HL-60 (cell line): ENCODE results near the gene NEXMIF.
"Not testable (repeated sequence)": the region's sequence is repeated elsewhere in the genome, so short reads cannot be mapped to it uniquely, and the experiment has no call there.

Experiments
- DNase-seq, 2 experiments: peaks; one replicate each; pipeline ENCODE4 v3.0.0-alpha.2; 2010 to 2020; ENCODE audit warnings: low read depth in 1 of 2, low spot score in 1 of 2
- H3K27ac ChIP-seq: fragments of 250-450 bp; sonication (Bioruptor Pico); replicated peaks from 2 replicates; pipeline ENCODE4 v1.5.1; 2020; ENCODE audit warnings: mild to moderate bottlenecking, moderate library complexity
- H3K27me3 ChIP-seq: fragments of 250-450 bp; sonication (Bioruptor Pico); 2 replicates; pipeline ENCODE4 v1.5.1; 2021; ENCODE audit warnings: mild to moderate bottlenecking, moderate library complexity; ENCODE audit not compliant: insufficient read depth, poor library complexity, severe bottlenecking
- H3K4me3 ChIP-seq: replicated peaks from 2 replicates; pipeline ENCODE4 v1.5.1; 2011; ENCODE audit warnings: mild to moderate bottlenecking, control low read depth, low read length; ENCODE audit not compliant: insufficient read depth
- CTCF ChIP-seq: IDR thresholded peaks from one replicate; pipeline ENCODE4 v1.5.1; 2011; ENCODE audit warnings: low read length, control low read depth, inconsistent platforms; ENCODE audit not compliant: insufficient read depth
- GABPA ChIP-seq: IDR thresholded peaks from 2 replicates; pipeline ENCODE4 v1.6.1; 2012; ENCODE audit warnings: low read depth
- POLR2AphosphoS5 ChIP-seq: IDR thresholded peaks from 2 replicates; pipeline ENCODE4 v1.6.1; 2012; ENCODE audit warnings: low read depth
- REST ChIP-seq: IDR thresholded peaks from 2 replicates; pipeline ENCODE4 v1.6.1; 2012; ENCODE audit warnings: low read depth; ENCODE audit not compliant: insufficient replicate concordance
- SPI1 ChIP-seq: IDR thresholded peaks from 2 replicates; pipeline ENCODE4 v1.6.1; 2012; ENCODE audit warnings: low read depth, mild to moderate bottlenecking, borderline replicate concordance

The NEXMIF gene

GRCh38 chrX:74890676-74891430, 34.4 kb downstream of the NEXMIF start:
- Histone ChIP-seq H3K27ac (no peak overlapping the region), H3K4me3 (no peak overlapping the region), H3K27me3 (peaks cover 4% of the 10 kb centered on the region)
- no peak for DNase-seq
- TF ChIP-seq POLR2AphosphoS5 = no peak
- no peak for TF ChIP-seq SPI1
- no peak for TF ChIP-seq REST
- no peak for TF ChIP-seq GABPA
- no peak for TF ChIP-seq CTCF

GRCh38 chrX:74882383-74882782, 42.9 kb downstream of the NEXMIF start:
- not testable (repeated sequence) for H3K27me3 ChIP-seq, H3K27ac ChIP-seq, H3K4me3 ChIP-seq, DNase-seq

- Histone ChIP-seq H3K4me3 (no peak overlapping the region), H3K27me3 (no peaks in the 10 kb centered on the region), H3K27ac (no peak overlapping the region)
- TF ChIP-seq CTCF (no peak), SPI1 (no peak), POLR2AphosphoS5 (no peak), GABPA (no peak), REST (no peak)
- DNase-seq = no peak
These were observed 59.5 kb downstream of the NEXMIF start for GRCh38 chrX:74865725-74866124.

- TF ChIP-seq REST = no peak
- no peak for TF ChIP-seq SPI1
- TF ChIP-seq GABPA = no peak
- no peak for TF ChIP-seq POLR2AphosphoS5
- no peak for TF ChIP-seq CTCF
- H3K4me3 ChIP-seq = no peak overlapping the region
These were observed 72.0 kb downstream of the NEXMIF start for GRCh38 chrX:74853255-74853654.

More at GRCh38 chrX:74853255-74853654, 72.0 kb downstream of the NEXMIF start:
- Histone ChIP-seq H3K27me3 (no peaks in the 10 kb centered on the region), H3K27ac (no peak overlapping the region)
- DNase-seq = no peak
